Neural cell (in vitro differentiated cells): ENCODE data around the gene USP46.

Experiments
- EP300 ChIP-seq: fragments of 450-650 bp; conservative IDR thresholded peaks from 2 replicates; pipeline ENCODE4 v1.6.1; 2014; ENCODE audit warnings: antibody characterized with exemption, mild to moderate bottlenecking, moderate library complexity; ENCODE audit not compliant: poor library complexity, severe bottlenecking
- EZH2 ChIP-seq: fragments of 200-600, 300-800 bp; shearing (Covaris generic), sonication (generic); IDR thresholded peaks from 2 replicates; pipeline ENCODE4 v1.6.1; 2014; ENCODE audit warnings: antibody characterized with exemption, low read length, borderline replicate concordance, mild to moderate bottlenecking; ENCODE audit not compliant: insufficient read depth, poor library complexity, severe bottlenecking
- MXI1 ChIP-seq: fragments of 450-650 bp; conservative IDR thresholded peaks from 2 replicates; pipeline ENCODE4 v1.6.1; 2014; ENCODE audit warnings: antibody characterized with exemption, mild to moderate bottlenecking; ENCODE audit not compliant: poor library complexity, severe bottlenecking
- POLR2AphosphoS5 ChIP-seq: IDR thresholded peaks from 2 replicates; pipeline ENCODE4 v1.6.1; 2012
- RAD21 ChIP-seq: fragments of 450-650 bp; conservative IDR thresholded peaks from 2 replicates; pipeline ENCODE4 v1.6.1; 2014; ENCODE audit warnings: antibody characterized with exemption, mild to moderate bottlenecking, moderate library complexity
- REST ChIP-seq: IDR thresholded peaks from 2 replicates; pipeline ENCODE4 v1.6.1; 2012; ENCODE audit warnings: borderline replicate concordance
- SMC3 ChIP-seq: fragments of 450-650 bp; conservative IDR thresholded peaks from 2 replicates; pipeline ENCODE4 v1.6.1; 2014; ENCODE audit warnings: antibody characterized with exemption, mild to moderate bottlenecking, moderate library complexity; ENCODE audit not compliant: poor library complexity
- TAF1 ChIP-seq: IDR thresholded peaks from 2 replicates; pipeline ENCODE4 v1.6.1; 2012; ENCODE audit warnings: low read depth
- TF ChIP-seq, protein P1 (sequence below): fragments of 450-650 bp; IDR thresholded peaks from 2 replicates; pipeline ENCODE4 v1.5.1; 2014; ENCODE audit warnings: antibody characterized with exemption, mild to moderate bottlenecking, moderate library complexity; ENCODE audit not compliant: poor library complexity, severe bottlenecking

- TF ChIP-seq, protein P1, sequence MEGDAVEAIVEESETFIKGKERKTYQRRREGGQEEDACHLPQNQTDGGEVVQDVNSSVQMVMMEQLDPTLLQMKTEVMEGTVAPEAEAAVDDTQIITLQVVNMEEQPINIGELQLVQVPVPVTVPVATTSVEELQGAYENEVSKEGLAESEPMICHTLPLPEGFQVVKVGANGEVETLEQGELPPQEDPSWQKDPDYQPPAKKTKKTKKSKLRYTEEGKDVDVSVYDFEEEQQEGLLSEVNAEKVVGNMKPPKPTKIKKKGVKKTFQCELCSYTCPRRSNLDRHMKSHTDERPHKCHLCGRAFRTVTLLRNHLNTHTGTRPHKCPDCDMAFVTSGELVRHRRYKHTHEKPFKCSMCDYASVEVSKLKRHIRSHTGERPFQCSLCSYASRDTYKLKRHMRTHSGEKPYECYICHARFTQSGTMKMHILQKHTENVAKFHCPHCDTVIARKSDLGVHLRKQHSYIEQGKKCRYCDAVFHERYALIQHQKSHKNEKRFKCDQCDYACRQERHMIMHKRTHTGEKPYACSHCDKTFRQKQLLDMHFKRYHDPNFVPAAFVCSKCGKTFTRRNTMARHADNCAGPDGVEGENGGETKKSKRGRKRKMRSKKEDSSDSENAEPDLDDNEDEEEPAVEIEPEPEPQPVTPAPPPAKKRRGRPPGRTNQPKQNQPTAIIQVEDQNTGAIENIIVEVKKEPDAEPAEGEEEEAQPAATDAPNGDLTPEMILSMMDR = no peak
- no peak for TF ChIP-seq EZH2
- TF ChIP-seq REST = no peak
- TF ChIP-seq EP300 = no peak
- TF ChIP-seq POLR2AphosphoS5 = no peak
- no peak for TF ChIP-seq SMC3
- no peak for TF ChIP-seq TAF1
- TF ChIP-seq RAD21 = no peak
- TF ChIP-seq MXI1 = no peak
These were observed 691 bp upstream of the USP46 start for GRCh38 chr4:52659722-52660261.
